ENCODE measurements around the gene NTM.
A peak's percentile ranks its signal among the peaks of the same experiment; 100 is the strongest.

The NTM gene

DNA sequence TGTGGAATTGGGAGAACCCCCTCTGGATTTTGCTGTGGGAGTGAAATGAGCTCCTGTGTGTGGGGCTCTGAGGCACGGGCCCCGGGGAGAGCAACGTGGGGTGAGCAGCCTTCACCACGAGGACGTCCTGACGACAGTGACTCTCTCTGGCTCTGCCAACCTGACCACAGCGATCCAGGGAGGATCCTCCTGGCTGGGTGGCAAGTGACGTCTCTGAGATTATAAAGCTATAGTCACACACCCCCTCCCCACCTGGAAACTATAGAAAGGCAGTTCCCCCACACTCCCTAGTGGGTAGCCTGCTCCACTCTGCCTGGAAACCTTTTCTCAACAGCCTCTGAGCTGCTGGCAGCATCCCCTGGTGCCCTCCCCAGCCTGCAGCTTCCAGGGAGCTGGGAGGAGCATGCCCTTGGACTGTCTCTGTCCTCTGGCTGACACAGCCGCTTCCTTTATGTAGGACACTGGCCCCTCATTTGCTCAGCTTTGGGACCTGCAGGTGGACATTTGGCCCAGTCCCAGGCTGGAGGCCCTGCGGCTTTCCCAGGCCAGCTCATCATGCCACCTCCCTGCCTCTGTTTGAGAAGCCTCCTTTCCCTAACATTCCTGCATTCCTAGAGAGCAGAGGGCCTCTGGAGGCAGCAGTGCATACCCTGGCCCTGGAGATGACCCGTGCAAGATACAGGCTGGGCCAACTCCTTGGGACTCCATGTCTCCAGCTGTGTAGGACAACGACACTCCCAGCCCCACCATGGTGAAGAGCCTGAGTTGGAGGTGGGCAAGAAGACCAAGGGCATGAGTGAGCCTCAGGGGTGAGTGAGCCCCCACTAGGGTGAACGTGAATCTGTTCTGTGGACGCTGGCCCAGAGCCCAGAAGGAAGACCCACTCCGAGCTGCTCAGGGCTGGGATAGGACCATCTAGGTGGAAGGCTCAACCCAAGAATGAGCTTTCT, 314.0 kb downstream of the NTM start:
- ATAC-seq (no peak), DNase-seq (no peak)
- Mint-ChIP-seq H3K27me3 (peaks cover 7% of the 10 kb centered on the region), H3K27ac (no peak overlapping the region), H3K4me3 (no peak overlapping the region), H3K36me3 (ENCODE audit: low read depth) (no peaks in the 10 kb centered on the region), H3K4me1 (no peaks in the 10 kb centered on the region), H3K9me3 (no peaks in the 10 kb centered on the region)

DNA sequence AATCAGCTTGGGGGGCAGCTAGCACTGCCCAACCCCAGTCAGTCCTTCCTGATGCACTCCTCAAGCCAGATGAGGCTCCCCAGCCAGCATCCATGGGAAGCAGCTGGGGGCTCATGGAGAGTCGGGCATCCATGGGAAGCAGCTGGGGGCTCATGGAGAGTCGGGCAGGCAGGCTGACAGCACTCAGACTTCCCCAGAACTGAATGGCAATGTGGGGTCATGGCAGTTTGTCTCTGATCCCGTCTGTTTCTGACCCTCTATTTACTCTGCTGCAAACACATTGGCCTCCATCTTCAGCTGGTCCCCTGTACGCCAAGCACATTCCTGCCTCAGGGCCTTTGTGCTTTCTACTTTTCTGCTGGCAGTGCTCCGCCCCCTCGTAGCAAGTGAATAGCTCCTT, 314.8 kb downstream of the NTM start:
- Mint-ChIP-seq H3K36me3 (ENCODE audit: low read depth) (no peaks in the 10 kb centered on the region), H3K27me3 (peaks cover 10% of the 10 kb centered on the region), H3K27ac (no peak overlapping the region), H3K4me3 (no peak overlapping the region), H3K4me1 (no peaks in the 10 kb centered on the region), H3K9me3 (no peaks in the 10 kb centered on the region)
- DNase-seq (no peak), ATAC-seq (no peak)

DNA sequence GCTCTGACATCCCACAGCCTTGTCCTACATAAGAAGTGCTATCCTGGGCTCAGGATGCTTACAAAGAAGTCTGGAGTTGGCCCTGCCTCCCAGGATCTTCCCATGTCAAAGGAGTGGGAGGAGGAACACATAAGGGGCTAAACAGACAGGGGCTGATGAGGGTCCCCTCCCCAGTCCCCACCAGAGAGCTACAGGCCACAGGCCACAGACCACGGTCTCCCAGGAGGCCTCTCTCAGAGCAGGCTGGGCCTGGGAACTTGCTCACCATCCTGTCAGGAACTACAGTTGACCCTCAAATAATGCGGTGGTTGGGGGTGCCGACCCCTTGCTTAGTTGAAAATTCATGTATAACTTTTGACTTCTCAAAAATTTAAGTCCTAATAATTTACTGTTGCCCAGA, 315.5 kb downstream of the NTM start:
- Mint-ChIP-seq H3K27ac (no peak overlapping the region), H3K36me3 (ENCODE audit: low read depth) (no peaks in the 10 kb centered on the region), H3K4me1 (no peaks in the 10 kb centered on the region), H3K4me3 (no peak overlapping the region), H3K27me3 (peaks cover 13% of the 10 kb centered on the region), H3K9me3 (no peaks in the 10 kb centered on the region)
- ATAC-seq (no peak), DNase-seq (no peak)

DNA sequence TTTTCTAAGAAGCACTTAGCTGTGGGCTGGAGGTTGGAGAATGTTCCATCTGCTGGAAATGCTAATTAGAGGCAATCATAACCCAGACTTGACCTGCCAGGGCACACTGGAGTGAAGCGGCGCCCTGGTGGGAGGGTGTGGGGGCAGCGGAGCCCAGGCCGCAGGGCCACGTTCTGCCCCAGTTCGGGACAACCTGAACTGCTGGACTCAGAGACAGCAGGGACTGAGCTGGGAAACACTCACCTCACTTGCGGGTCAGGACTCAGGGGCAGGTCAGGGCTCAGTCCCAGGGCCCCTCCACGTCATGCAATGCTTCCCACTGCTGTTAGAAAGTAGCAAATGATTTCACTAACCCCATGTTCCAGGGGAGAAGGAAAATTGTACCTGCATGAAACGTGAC, 316.4 kb downstream of the NTM start:
- Mint-ChIP-seq H3K36me3 (ENCODE audit: low read depth) (no peaks in the 10 kb centered on the region), H3K4me3 (no peak overlapping the region), H3K27me3 (peaks cover 13% of the 10 kb centered on the region), H3K27ac (no peak overlapping the region), H3K9me3 (no peaks in the 10 kb centered on the region), H3K4me1 (no peaks in the 10 kb centered on the region)
- no peak for ATAC-seq
- no peak for DNase-seq

DNA sequence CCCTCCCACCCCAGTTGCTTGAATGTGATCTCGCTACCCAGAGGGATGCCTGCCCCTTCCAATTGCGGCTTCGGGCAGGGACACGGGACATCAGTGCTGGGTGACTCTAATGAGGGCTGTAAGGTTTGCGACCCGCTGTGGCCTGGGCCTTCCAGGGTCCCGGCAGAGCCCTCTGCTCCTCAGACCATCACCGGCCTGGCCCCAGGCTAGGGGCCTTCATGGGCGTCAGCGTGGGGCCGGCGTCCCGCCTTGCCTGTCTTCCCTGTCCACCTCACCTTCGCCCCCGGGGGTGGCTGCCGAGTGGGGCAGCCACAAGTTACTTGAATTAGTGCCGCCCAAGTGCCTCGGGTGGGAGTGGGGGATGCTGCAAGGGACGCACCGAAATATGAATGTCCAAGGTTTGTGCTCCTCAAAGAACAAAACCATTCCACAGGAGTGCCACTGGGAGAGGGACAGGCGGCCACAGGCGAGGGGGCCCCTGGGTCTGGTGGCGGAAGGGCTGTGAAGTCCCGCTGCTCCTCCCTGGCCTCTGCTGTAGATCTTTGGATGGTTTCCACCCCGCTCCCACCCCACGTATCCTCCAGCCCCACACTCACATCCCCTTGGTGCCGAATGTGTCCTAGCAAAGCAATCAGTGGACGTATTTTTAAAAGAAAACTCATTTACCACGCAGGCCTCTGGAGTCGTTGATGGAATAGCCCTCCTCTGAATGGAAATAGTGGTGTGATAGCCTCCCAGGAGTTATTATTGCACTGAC, 317.1 kb downstream of the NTM start:
- H3K9me3 Mint-ChIP-seq, result no peaks in the 10 kb centered on the region
- H3K27ac Mint-ChIP-seq, result no peak overlapping the region
- H3K4me3 Mint-ChIP-seq, result no peak overlapping the region
- ATAC-seq, result no peak
- no peaks in the 10 kb centered on the region for H3K4me1 Mint-ChIP-seq
- peaks cover 16% of the 10 kb centered on the region for H3K27me3 Mint-ChIP-seq
- H3K36me3 Mint-ChIP-seq (ENCODE audit: low read depth), result no peaks in the 10 kb centered on the region
- no peak for DNase-seq

DNA sequence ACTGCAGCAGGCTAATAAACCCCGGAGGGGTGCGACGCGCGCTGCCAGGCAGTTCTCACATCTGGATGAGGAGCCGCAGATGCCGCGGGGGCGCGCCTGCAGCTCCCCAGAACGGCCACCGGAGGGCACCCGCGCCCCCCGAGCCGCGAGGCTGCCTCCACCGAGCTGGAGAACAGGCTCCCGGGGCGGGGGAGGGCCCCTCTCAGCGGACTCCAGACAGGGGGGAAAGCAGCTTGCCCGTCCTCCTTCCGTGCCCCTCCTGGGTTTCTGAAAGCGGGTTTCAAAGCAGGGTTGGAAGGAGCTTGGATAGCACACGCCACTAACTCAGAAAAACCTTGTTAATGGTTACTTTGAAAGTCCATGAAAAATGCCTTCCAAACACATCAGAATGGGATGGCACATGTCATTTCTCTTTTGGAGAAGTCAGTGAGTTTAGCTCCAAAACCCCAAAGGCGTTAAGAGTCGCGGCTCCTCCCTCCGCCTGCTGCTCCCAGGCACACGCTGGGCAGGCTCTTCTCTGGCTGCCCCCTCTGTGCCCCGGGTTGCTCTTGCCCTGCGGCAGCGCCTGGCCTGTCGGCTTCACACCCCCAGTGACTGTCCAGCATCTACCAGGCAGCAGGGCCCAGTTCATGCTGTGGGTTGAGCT, 317.8 kb downstream of the NTM start:
- H3K27ac Mint-ChIP-seq, result no peak overlapping the region
- peaks cover 19% of the 10 kb centered on the region for H3K27me3 Mint-ChIP-seq
- ATAC-seq, result peak; percentile 45
- peak; percentile 50 for DNase-seq
- H3K36me3 Mint-ChIP-seq (ENCODE audit: low read depth), result no peaks in the 10 kb centered on the region
- H3K4me3 Mint-ChIP-seq, result no peak overlapping the region
- H3K9me3 Mint-ChIP-seq, result no peaks in the 10 kb centered on the region
- no peaks in the 10 kb centered on the region for H3K4me1 Mint-ChIP-seq

DNA sequence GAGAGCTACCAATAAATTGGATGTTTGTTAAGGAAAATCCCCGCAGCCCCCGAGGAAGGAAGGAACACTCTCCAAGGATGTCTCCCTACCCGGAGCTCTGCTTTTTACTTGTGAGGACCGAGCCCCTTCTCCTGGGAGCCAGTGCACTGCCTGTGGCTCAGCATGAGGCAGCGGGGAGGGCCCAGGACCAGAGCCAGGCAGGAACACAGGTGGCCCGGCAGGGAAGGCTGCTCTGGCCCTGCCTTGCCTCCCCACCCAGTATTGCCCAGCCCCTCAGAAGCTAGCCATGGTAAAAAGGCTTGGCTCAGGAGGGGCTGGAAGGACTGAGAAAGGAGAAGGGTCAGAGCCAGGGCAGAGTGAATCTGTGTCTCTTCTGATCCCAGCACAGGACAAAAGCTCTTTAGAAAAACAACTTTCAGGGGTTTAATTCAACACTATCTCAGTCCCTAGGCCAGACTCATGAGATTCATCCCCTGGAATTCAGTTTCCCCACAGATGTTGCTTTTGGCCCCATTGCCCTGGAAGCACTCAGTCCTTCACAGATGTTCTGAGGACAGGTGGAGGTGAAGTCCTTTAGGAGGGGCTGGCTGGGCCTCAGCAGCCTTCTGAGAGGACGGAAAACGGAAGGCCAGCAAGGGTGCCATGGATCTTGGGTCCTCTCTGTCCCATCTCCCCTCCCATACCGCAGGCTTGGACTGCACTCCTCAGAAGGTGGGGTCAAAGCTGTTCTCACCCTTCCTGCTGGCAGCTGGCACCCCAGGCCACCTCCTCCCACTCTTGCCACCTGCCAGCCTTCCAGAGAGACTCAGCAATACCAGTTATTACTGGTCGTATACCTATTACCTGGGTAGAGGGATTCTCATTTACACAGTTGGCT, 318.9 kb downstream of the NTM start:
- H3K4me3 Mint-ChIP-seq, result no peak overlapping the region
- no peaks in the 10 kb centered on the region for H3K4me1 Mint-ChIP-seq
- no peaks in the 10 kb centered on the region for H3K36me3 Mint-ChIP-seq (ENCODE audit: low read depth)
- peaks cover 24% of the 10 kb centered on the region for H3K27me3 Mint-ChIP-seq
- no peaks in the 10 kb centered on the region for H3K9me3 Mint-ChIP-seq
- ATAC-seq (no peak), DNase-seq (no peak)
- H3K27ac Mint-ChIP-seq, result no peak overlapping the region

DNA sequence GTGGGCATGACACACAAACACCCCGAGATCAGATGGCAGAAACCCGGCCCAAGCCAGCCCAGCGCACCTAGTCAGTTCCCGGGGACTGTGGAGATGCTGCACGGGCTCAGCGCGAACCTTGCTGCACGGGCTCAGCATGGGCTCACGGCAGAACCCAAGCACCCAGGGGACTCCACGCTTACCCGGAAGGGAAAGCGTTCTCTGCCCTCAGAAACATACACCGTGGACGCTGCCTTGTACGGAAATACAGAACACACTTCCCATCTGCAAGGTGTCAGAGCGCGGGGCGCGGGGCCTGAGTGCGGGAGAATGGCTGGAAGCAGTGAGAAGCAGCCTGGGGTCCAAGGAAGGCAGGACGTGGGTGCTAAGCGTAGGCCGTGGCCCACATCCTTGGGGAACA, 319.9 kb downstream of the NTM start:
- Mint-ChIP-seq H3K4me3 (no peak overlapping the region), H3K4me1 (peaks cover 2% of the 10 kb centered on the region), H3K36me3 (ENCODE audit: low read depth) (no peaks in the 10 kb centered on the region), H3K27ac (no peak overlapping the region), H3K9me3 (no peaks in the 10 kb centered on the region), H3K27me3 (peaks cover 31% of the 10 kb centered on the region)
- no peak for ATAC-seq
- DNase-seq, result no peak

DNA sequence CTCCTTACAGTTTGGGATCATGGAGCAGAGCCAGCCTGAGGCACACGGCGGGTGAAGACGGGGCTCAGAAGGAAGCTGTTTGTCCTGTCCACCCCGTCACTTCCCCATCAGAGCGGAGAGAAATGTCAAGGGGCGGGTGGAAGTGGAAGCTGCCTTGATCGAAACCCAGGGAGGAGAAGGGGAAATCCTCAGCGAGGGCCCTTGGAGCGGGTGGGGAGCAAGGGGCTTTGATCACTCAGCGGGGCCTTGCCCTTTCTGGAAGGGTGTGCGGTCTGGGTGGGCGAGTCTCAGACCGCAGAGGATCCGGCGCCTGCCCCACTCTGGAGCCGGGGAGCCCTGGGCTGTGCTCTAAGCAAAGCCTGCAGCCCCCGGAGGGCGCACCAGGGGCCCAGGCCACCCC, 320.4 kb downstream of the NTM start:
- H3K36me3 Mint-ChIP-seq (ENCODE audit: low read depth), result no peaks in the 10 kb centered on the region
- no peak overlapping the region for H3K27ac Mint-ChIP-seq
- peaks cover 2% of the 10 kb centered on the region for H3K4me1 Mint-ChIP-seq
- H3K4me3 Mint-ChIP-seq, result no peak overlapping the region
- DNase-seq (no peak), ATAC-seq (no peak)
- H3K9me3 Mint-ChIP-seq, result no peaks in the 10 kb centered on the region
- peaks cover 35% of the 10 kb centered on the region for H3K27me3 Mint-ChIP-seq

DNA sequence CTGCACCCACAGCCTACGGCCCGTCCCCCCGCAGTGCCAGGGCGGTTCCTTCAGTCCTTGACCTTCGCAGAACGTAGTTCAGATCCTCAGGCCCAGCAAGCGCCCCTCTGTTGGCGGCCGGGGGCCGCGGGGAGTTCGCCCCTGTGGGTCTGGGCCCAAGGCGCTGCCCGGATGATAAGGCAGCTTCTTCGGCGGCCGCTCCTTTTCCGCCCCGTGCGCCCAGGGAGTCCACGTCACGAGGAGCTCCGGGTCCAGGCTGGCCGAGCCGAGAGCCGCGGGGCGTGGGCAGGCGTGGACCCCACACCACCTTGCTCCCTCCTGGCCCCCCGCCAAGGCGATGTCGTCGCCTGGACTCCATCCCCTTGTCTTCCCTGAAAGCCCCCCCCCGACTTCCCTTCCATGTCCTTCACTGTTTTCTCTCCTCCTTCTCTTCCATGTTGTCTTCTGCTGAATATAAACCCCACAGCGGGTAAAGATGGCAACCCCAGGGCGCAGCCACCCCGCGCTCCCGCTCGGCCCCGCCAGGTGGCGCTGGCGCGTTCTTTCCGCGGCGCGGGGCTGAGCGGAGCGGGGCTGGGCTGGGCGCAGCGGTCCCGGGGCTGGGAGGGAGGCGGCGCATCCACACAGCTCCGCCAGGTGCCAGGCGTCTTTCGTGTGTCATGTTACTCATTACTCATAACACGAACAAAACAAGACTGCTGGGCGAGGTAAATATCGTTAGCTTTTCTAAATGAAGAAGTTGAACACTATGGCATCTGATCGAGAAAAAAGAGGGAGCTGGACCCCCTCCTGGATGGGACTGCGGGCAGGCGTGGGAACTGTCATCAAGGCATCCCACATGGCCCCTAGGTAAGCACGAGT, 321.0 kb downstream of the NTM start:
- ATAC-seq, result peak; percentile 51
- H3K4me3 Mint-ChIP-seq, result no peak overlapping the region
- peaks cover 37% of the 10 kb centered on the region for H3K27me3 Mint-ChIP-seq
- no peak overlapping the region for H3K27ac Mint-ChIP-seq
- H3K4me1 Mint-ChIP-seq, result peaks cover 2% of the 10 kb centered on the region
- H3K36me3 Mint-ChIP-seq (ENCODE audit: low read depth), result no peaks in the 10 kb centered on the region
- H3K9me3 Mint-ChIP-seq, result no peaks in the 10 kb centered on the region
- peak; percentile 40 for DNase-seq

DNA sequence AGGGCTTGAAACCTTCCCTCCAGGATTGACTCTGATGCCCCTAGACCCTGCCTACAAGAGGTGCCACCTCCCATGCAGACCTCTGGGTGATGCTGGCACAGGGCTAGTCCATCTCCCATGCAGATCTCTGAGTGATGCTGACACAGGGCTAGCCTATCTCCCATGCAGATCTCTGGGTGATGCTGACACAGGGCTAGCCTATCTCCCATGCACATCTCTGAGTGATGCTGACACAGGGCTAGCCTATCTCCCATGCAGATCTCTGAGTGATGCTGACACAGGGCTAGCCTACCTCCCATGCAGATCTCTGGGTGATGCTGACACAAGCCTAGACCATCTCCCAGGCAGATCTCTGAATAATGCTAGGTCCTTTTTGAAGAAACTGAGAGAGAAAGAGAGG, 321.7 kb downstream of the NTM start:
- ATAC-seq (no peak), DNase-seq (no peak)
- H3K4me3 Mint-ChIP-seq, result no peak overlapping the region
- no peak overlapping the region for H3K27ac Mint-ChIP-seq
- H3K9me3 Mint-ChIP-seq, result no peaks in the 10 kb centered on the region
- peaks cover 35% of the 10 kb centered on the region for H3K27me3 Mint-ChIP-seq
- H3K36me3 Mint-ChIP-seq (ENCODE audit: low read depth), result no peaks in the 10 kb centered on the region
- peaks cover 2% of the 10 kb centered on the region for H3K4me1 Mint-ChIP-seq

DNA sequence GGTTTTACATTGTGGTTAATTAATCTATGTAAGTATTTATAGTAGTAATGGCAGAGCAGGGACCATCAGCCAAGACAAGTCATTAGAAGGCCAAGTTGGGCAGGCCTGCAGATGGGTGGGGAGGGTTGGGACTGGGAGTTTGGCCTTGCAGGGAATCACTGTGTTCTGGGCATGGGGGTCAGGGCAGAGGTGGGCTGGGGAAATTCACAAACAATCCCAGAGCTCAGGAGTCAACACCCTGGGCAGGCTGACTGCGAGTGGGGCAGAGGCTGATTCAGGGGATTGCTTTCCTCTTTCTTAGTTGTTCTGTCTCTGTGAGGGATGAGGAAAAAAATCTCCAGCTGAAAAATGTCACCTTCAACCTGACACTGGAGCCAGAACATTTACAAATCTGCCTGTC, 322.5 kb downstream of the NTM start:
- no peaks in the 10 kb centered on the region for H3K9me3 Mint-ChIP-seq
- ATAC-seq (no peak), DNase-seq (no peak)
- no peaks in the 10 kb centered on the region for H3K36me3 Mint-ChIP-seq (ENCODE audit: low read depth)
- peaks cover 2% of the 10 kb centered on the region for H3K4me1 Mint-ChIP-seq
- H3K4me3 Mint-ChIP-seq, result no peak overlapping the region
- no peak overlapping the region for H3K27ac Mint-ChIP-seq
- H3K27me3 Mint-ChIP-seq, result peaks cover 36% of the 10 kb centered on the region

DNA sequence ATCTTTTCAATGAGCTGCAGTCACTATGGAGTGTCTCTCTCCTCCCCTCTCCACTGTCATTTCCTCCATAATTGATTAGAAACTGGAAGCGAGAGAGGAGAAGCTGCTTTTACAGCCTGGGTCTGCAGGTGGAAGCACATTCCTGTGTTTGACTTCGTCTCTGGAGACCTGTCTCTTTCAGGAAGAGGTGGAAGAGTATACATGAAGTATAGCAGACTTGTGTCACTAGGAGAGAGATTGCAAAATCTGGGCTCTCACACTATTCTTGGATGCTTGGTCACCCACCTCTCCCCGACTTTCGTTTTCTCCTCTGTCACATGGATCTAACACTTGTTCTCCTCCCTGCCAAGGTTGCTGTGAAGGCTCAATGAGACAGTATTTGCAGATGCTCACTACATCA, 323.3 kb downstream of the NTM start:
- Mint-ChIP-seq H3K27ac (no peak overlapping the region), H3K4me1 (peaks cover 2% of the 10 kb centered on the region), H3K4me3 (no peak overlapping the region), H3K36me3 (ENCODE audit: low read depth) (no peaks in the 10 kb centered on the region), H3K27me3 (peaks cover 36% of the 10 kb centered on the region), H3K9me3 (no peaks in the 10 kb centered on the region)
- ATAC-seq, result no peak
- DNase-seq, result no peak

All from activated naive CD8-positive, alpha-beta T cell treated with anti-CD3 and anti-CD28 coated beads, Interleukin-2, amount 50 U/mL, for 24 hours (primary cell).